HAP-1 (cell line): ENCODE data around the gene COX6A1.
A peak's percentile ranks its signal among the peaks of the same experiment; 100 is the strongest.
"Not testable (repeated sequence)": the region's sequence is repeated elsewhere in the genome, so short reads cannot be mapped to it uniquely, and the experiment has no call there.

Source experiments
- DNase-seq, 2 experiments: peaks; one replicate each; pipeline ENCODE4 v3.0.0-alpha.2; 2016 to 2020; ENCODE audit warnings: low spot score in 2 of 2
- H3K27me3 ChIP-seq: fragments of 250-450 bp; sonication (Bioruptor Pico); 2 replicates; pipeline ENCODE4 v1.5.1; 2020; ENCODE audit warnings: low read depth, mild to moderate bottlenecking, moderate library complexity
- H3K36me3 ChIP-seq: fragments of 250-450 bp; sonication (Bioruptor Pico); replicated peaks from 2 replicates; pipeline ENCODE4 v1.5.1; 2020; ENCODE audit warnings: mild to moderate bottlenecking
- H3K4me1 ChIP-seq: fragments of 250-450 bp; sonication (Bioruptor Pico); 2 replicates; pipeline ENCODE4 v1.5.1; 2020; ENCODE audit warnings: mild to moderate bottlenecking
- H3K4me3 ChIP-seq: fragments of 250-450 bp; sonication (Bioruptor Pico); 2 replicates; pipeline ENCODE4 v1.5.1; 2020; ENCODE audit warnings: mild to moderate bottlenecking, moderate library complexity
- H3K9me3 ChIP-seq: fragments of 250-450 bp; sonication (Bioruptor Pico); 2 replicates; pipeline ENCODE4 v1.5.1; 2020; ENCODE audit warnings: mild to moderate bottlenecking, moderate library complexity
- in situ Hi-C: fragments of 300-500 bp; cut with MboI; formaldehyde crosslinking; loops from 3 replicates; pipeline ENCODE4 v1.14.3; 2020; ENCODE audit warnings: low sequenced_read_pairs, inconsistent platforms, mixed read lengths

COX6A1 gene

DNA sequence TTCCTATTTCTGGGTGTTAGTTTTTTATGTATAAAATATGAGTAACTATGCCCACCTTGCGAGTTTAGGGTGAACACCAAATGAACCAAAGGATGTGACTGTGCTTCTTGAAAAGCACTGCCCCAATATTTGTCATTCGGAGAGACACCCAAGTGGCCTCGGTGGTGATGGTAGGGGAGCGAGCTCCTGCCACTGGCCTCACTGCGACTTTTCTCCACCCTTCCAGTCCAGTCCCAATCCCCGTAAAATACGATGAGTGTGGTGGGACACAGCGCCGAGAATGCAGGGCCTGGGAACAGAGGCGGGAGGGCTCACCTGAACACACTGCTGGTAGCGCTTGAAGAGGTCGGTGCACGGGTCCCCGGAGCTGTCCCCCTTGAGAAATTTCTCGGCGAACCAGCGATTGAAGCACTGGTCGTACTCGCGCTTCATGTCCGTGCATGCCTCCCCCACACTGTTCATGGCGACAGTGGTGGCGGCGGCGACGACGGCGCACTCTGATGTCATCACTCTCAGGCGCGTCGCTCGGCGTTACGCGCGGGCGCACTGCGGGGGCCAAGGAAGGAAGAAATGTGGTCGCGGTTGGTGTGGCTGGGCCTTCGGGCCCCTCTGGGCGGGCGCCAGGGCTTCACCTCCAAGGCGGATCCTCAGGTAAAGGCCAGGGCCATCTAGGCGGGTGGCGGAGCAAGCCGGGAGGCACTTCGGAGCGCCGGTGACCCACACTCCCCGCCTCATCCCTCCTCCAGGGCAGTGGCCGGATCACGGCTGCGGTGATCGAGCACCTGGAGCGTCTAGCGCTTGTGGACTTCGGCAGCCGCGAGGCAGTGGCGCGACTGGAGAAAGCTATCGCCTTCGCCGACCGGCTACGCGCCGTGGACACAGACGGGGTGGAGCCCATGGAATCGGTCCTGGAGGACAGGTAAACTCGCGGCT, 8.3 kb downstream of the COX6A1 start, which contains the start of the genes GATC and TRIAP1:
GATC (plus strand) TSS at position 534 of the 933 bp plus-strand sequence; CDS start at position 571, 37 bp downstream.
TRIAP1 (minus strand) TSS at position 474 of the 933 bp plus-strand sequence; CDS start at position 462, 12 bp downstream.
- DNase-seq = peak; percentile 82 to 90
- peak within 1 kb of the TSS; percentile 100 for H3K4me3 ChIP-seq
- no peaks in the 10 kb centered on the region for H3K27me3 ChIP-seq
- in situ Hi-C loops = no loop called here
- peaks cover 15% of the 10 kb centered on the region for H3K4me1 ChIP-seq
- H3K36me3 ChIP-seq = peaks cover 69% of the 10 kb centered on the region
- no peaks in the 10 kb centered on the region for H3K9me3 ChIP-seq

GRCh38 chr12:120446844-120447178, 8.9 kb downstream of the COX6A1 start:
- H3K9me3 ChIP-seq, DNase-seq, H3K27me3 ChIP-seq, in situ Hi-C loops: not testable (repeated sequence)
- Histone ChIP-seq H3K4me1 (peaks cover 15% of the 10 kb centered on the region), H3K4me3 (peak overlapping the region; percentile 100), H3K36me3 (peaks cover 70% of the 10 kb centered on the region)

DNA sequence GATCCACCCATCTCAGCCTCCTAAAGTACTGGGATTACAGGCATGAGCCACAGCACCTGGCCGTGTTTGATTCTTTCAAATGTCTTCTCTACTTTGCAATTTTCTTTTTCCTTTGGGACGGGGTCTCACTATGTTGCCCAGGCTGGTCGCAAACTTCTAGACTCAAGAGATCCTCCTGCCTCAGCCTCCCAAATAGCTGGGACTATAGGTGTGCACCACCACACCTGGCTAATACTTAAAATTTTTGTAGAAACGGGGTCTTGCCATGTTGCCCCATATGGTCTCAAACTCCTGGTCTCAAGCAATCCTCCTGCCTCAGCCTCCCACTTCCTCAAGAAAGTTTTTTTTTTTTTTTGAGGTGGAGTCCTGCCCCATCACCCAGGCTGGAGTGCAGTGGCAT, 10.1 kb downstream of the COX6A1 start:
- Histone ChIP-seq H3K4me1 (peaks cover 15% of the 10 kb centered on the region), H3K27me3 (no peaks in the 10 kb centered on the region), H3K36me3 (peaks cover 71% of the 10 kb centered on the region), H3K4me3 (peak overlapping the region; percentile 100; the same call in 1 of the 2 replicates), H3K9me3 (no peaks in the 10 kb centered on the region)
- DNase-seq = no peak
- in situ Hi-C loops = no loop called here

DNA sequence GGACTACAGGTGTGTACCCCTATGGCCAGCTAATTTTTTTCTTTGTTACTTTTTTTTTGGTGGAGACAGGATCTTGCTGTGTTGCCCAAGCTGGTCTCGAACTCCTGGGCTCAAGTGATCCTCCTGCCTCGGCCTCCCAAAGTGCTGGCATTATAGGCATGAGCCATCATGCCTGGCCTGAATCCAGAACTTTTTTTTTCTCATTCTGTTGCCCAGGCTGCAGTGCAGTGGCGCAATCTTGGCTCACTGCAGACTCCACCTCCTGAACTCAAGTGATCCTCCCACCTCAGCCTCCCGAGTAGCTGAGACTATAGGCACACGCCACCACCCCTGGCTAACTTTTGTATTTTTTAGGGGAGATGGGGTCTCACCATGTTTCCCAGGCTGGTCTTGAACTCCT, 14.6 kb downstream of the COX6A1 start:
- H3K27me3 ChIP-seq, DNase-seq, H3K4me3 ChIP-seq, in situ Hi-C loops, H3K9me3 ChIP-seq, H3K4me1 ChIP-seq: not testable (repeated sequence)
- H3K36me3 ChIP-seq = peaks cover 70% of the 10 kb centered on the region

DNA sequence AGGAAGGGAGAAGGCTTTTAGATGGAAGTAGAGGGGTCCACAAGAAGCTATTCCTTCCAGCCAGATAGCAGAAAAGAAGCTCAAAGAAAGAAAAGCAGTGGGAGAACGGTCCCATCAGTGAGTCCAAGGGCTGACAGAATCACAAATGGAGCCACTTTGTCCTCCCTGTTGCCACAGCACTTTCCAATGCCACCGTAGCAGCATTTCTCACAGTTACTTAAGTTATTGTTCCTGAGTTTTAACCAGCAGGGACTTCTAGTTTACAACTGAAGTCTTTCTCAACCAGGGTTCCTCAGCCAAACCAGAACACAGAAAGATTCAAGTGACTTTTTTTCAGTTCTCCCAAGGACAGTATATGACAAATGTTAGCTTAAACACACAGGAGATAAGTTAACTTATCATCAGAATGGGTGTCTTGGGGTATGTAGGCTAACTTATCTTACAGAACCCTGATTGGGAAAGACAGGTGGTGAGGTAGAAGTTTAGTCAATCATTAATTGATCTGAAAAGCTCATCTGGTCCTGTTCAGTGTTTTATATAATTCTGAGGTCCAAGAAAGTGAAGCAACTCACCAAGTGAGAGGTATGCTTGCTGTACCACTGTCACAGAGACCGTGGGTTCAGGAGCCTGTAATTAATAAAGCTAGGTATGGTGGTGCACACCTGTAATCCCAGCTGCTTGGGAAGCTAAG, 15.3 kb downstream of the COX6A1 start:
- in situ Hi-C loops = no loop called here
- H3K36me3 ChIP-seq = peaks cover 70% of the 10 kb centered on the region

GRCh38 chr12:120453977-120454376, 16.1 kb downstream of the COX6A1 start:
- DNase-seq = peak in 1 of 2 experiments; percentile 56
- peaks cover 75% of the 10 kb centered on the region for H3K36me3 ChIP-seq
- no peaks in the 10 kb centered on the region for H3K9me3 ChIP-seq
- H3K4me3 ChIP-seq = no peak overlapping the region
- no peaks in the 10 kb centered on the region for H3K27me3 ChIP-seq
- no peaks in the 10 kb centered on the region for H3K4me1 ChIP-seq
- in situ Hi-C loops = no loop called here

More for the DNA sequence above, 15.3 kb downstream of the COX6A1 start:
- no peak for DNase-seq
- H3K4me3 ChIP-seq = no peak overlapping the region
- no peaks in the 10 kb centered on the region for H3K9me3 ChIP-seq
- no peaks in the 10 kb centered on the region for H3K4me1 ChIP-seq
- no peaks in the 10 kb centered on the region for H3K27me3 ChIP-seq

DNA sequence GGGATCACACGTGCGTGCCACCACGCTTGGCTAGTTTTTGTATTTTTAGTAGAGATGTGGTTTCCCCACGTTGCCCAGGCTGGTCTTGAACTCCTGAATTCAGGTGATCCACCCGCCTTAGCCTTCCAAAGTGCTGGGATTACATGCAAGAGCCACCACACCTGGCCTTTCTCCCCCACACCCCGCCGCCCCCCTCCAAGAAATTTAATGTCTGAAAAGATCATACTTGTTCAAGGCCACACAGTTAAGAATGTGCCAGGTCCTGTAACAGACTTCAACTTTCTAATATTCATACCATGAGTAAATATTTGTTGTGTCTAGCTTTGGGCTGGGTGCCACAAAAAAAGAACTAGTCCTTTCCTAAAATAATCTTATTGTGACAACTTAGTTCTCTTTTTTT, 17.4 kb downstream of the COX6A1 start:
- Histone ChIP-seq H3K36me3 (peaks cover 75% of the 10 kb centered on the region), H3K4me1 (no peaks in the 10 kb centered on the region), H3K4me3 (no peak overlapping the region), H3K9me3 (no peaks in the 10 kb centered on the region), H3K27me3 (no peaks in the 10 kb centered on the region)
- in situ Hi-C loops = no loop called here
- DNase-seq = no peak

DNA sequence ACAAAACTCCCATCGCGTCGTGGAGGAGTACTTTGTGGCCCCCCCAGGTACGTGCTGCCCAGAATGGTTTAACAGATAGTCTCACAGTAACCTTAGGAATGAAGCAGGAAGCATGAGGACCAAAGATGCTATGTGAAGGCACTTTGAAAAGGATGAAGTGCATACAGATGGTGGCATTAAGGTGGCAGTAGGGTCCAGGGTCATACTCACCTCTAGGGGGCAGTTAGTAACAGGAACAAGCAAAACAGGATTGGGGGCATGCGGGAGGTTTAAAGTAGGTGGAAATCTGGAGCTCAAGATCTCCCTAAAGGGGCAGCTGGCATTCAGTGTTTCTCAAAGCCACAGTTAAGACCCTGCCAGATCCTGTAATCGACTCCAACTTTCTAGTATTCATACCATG, 19.2 kb downstream of the COX6A1 start:
- H3K9me3 ChIP-seq = no peaks in the 10 kb centered on the region
- in situ Hi-C loops = no loop called here
- H3K27me3 ChIP-seq = no peaks in the 10 kb centered on the region
- peaks cover 78% of the 10 kb centered on the region for H3K36me3 ChIP-seq
- DNase-seq = no peak
- H3K4me3 ChIP-seq = no peak overlapping the region
- H3K4me1 ChIP-seq = no peaks in the 10 kb centered on the region

- H3K9me3 ChIP-seq = no peaks in the 10 kb centered on the region
- H3K36me3 ChIP-seq = peaks cover 89% of the 10 kb centered on the region
- H3K4me1 ChIP-seq = no peaks in the 10 kb centered on the region
- no peak for DNase-seq
- no peaks in the 10 kb centered on the region for H3K27me3 ChIP-seq
- H3K4me3 ChIP-seq = no peak overlapping the region
- in situ Hi-C loops = no loop called here
Measured at GRCh38 chr12:120460157-120460556, 22.2 kb downstream of the COX6A1 start.

GRCh38 chr12:120462099-120462640, 24.3 kb downstream of the COX6A1 start:
- H3K4me3 ChIP-seq = no peak overlapping the region
- H3K27me3 ChIP-seq = no peaks in the 10 kb centered on the region
- no peak for DNase-seq
- in situ Hi-C loops = no loop called here
- peaks cover 91% of the 10 kb centered on the region for H3K36me3 ChIP-seq
- peaks cover 12% of the 10 kb centered on the region for H3K4me1 ChIP-seq
- no peaks in the 10 kb centered on the region for H3K9me3 ChIP-seq

DNA sequence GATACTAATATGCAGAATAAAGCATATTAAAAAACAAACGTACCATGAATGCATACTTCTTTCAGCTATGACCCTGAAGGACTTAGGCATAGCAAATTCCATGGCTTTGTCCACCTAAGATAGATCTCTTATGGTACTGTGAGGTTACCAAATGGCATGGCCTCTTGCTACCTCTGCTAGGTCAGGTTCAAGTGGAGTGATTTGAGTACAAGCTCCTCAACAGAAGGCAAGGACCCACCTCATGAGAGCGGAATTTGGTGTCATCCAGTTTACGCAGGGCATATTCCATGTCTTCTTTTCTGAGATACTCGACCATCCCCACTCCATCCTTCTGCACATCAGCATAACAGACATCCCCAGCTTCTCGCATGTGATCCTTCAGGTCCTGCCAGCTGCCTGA, 25.8 kb downstream of the COX6A1 start:
- H3K9me3 ChIP-seq = no peaks in the 10 kb centered on the region
- peaks cover 17% of the 10 kb centered on the region for H3K4me1 ChIP-seq
- H3K27me3 ChIP-seq = no peaks in the 10 kb centered on the region
- no peak overlapping the region for H3K4me3 ChIP-seq
- peaks cover 80% of the 10 kb centered on the region for H3K36me3 ChIP-seq
- in situ Hi-C loops = no loop called here
- no peak for DNase-seq

- Histone ChIP-seq H3K9me3 (no peaks in the 10 kb centered on the region), H3K4me1 (peaks cover 19% of the 10 kb centered on the region), H3K36me3 (peaks cover 61% of the 10 kb centered on the region), H3K27me3 (no peaks in the 10 kb centered on the region), H3K4me3 (no peak overlapping the region)
- DNase-seq = no peak
- in situ Hi-C loops = no loop called here
Measured at GRCh38 chr12:120465756-120466155, 27.8 kb downstream of the COX6A1 start.

DNA sequence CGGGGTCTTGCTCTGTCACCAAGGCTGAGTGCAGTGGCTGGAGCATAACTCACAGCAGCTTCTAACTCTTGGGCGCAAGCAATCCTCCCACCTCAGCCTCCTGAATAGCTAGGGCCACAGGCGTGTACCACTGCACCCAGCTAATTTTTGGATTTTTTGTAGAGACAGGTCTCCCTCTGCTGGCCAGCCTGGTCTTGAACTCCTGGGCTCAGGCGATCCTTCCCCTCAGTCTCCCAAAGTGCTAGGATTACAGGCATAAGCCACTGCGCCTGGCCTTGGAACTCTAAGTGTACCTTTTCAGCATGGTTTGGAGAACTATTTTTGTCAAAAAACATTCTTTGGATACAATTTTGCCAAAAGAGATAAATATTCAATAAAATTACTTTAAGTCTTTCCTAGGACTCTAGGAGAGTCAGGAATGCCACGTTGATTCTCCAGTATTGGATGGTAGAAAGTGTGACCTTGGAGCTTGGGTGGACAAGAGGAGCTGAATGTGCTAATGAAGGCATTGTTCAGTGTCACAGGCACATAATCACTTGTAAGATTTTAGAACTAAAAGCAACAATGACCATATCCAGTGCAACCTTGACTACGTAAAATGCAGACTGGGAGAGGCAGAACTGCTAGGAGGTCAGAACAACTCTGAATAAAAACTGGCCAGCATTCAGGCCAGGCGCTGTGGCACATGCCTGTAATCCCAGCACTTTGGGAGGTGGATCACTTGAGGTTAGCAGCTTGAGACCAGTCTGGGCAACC, 28.8 kb downstream of the COX6A1 start:
- in situ Hi-C loops = no loop called here
- H3K27me3 ChIP-seq = no peaks in the 10 kb centered on the region
- H3K4me1 ChIP-seq = peaks cover 22% of the 10 kb centered on the region
- no peak overlapping the region for H3K4me3 ChIP-seq
- H3K36me3 ChIP-seq = peaks cover 51% of the 10 kb centered on the region
- peak; percentile 67 to 81 for DNase-seq
- H3K9me3 ChIP-seq = no peaks in the 10 kb centered on the region
